OCI-LY1 (cell line): Measurements from ENCODE around the gene WFS1.

ENCODE experiments used
- H2AFZ ChIP-seq: fragments of 200-600 bp; sonication (generic), shearing (Covaris generic); 2 replicates; pipeline ENCODE4 v1.6.0; 2014; ENCODE audit warnings: antibody characterized with exemption, mild to moderate bottlenecking, low read length
- H3F3A ChIP-seq: fragments of 200-600 bp; sonication (generic), shearing (Covaris generic); 2 replicates; pipeline ENCODE4 v1.6.0; 2014; ENCODE audit warnings: mild to moderate bottlenecking, antibody characterized with exemption, low read length, moderate library complexity; ENCODE audit not compliant: insufficient read depth
- H3K27ac ChIP-seq: fragments of 200-600 bp; sonication (generic); 2 replicates; pipeline ENCODE4 v1.5.1; 2014; ENCODE audit warnings: low read length, mixed run types, mild to moderate bottlenecking, low read depth; ENCODE audit not compliant: poor library complexity, severe bottlenecking
- H3K27me3 ChIP-seq: fragments of 200-600 bp; sonication (generic); 2 replicates; pipeline ENCODE4 v1.6.0; 2014; ENCODE audit warnings: antibody characterized with exemption, mild to moderate bottlenecking, low read length, moderate library complexity; ENCODE audit not compliant: insufficient read depth
- H3K36me3 ChIP-seq: fragments of 200-600 bp; sonication (generic); 2 replicates; pipeline ENCODE4 v1.6.1; 2014; ENCODE audit warnings: mild to moderate bottlenecking, antibody characterized with exemption, low read length, moderate library complexity, mixed read lengths; ENCODE audit not compliant: insufficient read depth
- H3K4me1 ChIP-seq: fragments of 200-600 bp; sonication (generic); 2 replicates; pipeline ENCODE4 v1.5.1; 2014; ENCODE audit warnings: mild to moderate bottlenecking, low read length, moderate library complexity; ENCODE audit not compliant: insufficient read depth, severe bottlenecking
- H3K4me2 ChIP-seq: fragments of 200-600 bp; sonication (generic), shearing (Covaris generic); 2 replicates; pipeline ENCODE4 v1.6.1; 2014; ENCODE audit warnings: low read length
- H3K4me3 ChIP-seq: fragments of 200-600 bp; sonication (generic); 2 replicates; pipeline ENCODE4 v1.5.1; 2014; ENCODE audit warnings: low read length, low read depth, mild to moderate bottlenecking, mixed read lengths; ENCODE audit not compliant: poor library complexity, severe bottlenecking
- H3K79me2 ChIP-seq: fragments of 200-600 bp; shearing (Covaris generic); 2 replicates; pipeline ENCODE4 v1.6.1; 2016; ENCODE audit warnings: mixed run types, low read length, mixed read lengths; ENCODE audit not compliant: insufficient read depth
- H3K9ac ChIP-seq: fragments of 200-600 bp; sonication (generic), shearing (Covaris generic); 2 replicates; pipeline ENCODE4 v1.6.1; 2014; ENCODE audit warnings: mild to moderate bottlenecking, low read length, mixed read lengths
- H3K9me2 ChIP-seq: fragments of 200-600 bp; sonication (generic), shearing (Covaris generic); 2 replicates; pipeline ENCODE4 v1.6.1; 2014; ENCODE audit warnings: low read depth, mild to moderate bottlenecking, low read length, mixed read lengths
- H3K9me3 ChIP-seq: fragments of 200-600 bp; shearing (Covaris generic); 2 replicates; pipeline ENCODE4 v1.6.1; 2014; ENCODE audit warnings: low read length, mixed read lengths
- H4K20me1 ChIP-seq: fragments of 200-600 bp; sonication (generic), shearing (Covaris generic); 2 replicates; pipeline ENCODE4 v1.6.0; 2016; ENCODE audit warnings: mild to moderate bottlenecking, low read length; ENCODE audit not compliant: insufficient read depth
- CTCF ChIP-seq: fragments of 200-600 bp; sonication (generic), shearing (Covaris generic); IDR thresholded peaks from 2 replicates; pipeline ENCODE4 v1.5.1; 2017; ENCODE audit warnings: mild to moderate bottlenecking, antibody characterized with exemption, low read length, moderate library complexity, mixed read lengths
- EZH2 ChIP-seq: fragments of 200-600 bp; sonication (generic), shearing (Covaris generic); IDR thresholded peaks from 2 replicates; pipeline ENCODE4 v1.8.0; 2017; ENCODE audit warnings: borderline replicate concordance, mixed run types, mild to moderate bottlenecking, antibody characterized with exemption, low read length, moderate library complexity, mixed read lengths

Gene WFS1

GRCh38 chr4:6335040-6335590 is 65.5 kb downstream of the WFS1 start:
- H3K9me2 ChIP-seq, result no peaks in the 10 kb centered on the region
- no peak overlapping the region for H3K9ac ChIP-seq
- no peak overlapping the region for H3K4me3 ChIP-seq
- no peaks in the 10 kb centered on the region for H3K79me2 ChIP-seq
- H4K20me1 ChIP-seq, result no peaks in the 10 kb centered on the region
- H3K27ac ChIP-seq, result no peak overlapping the region
- H3K36me3 ChIP-seq, result no peaks in the 10 kb centered on the region
- H3F3A ChIP-seq, result no peaks in the 10 kb centered on the region
- no peak overlapping the region for H3K4me2 ChIP-seq
- H2AFZ ChIP-seq, result no peak overlapping the region
- no peaks in the 10 kb centered on the region for H3K4me1 ChIP-seq
- TF ChIP-seq CTCF (no peak), EZH2 (no peak)
- H3K27me3 ChIP-seq, result no peaks in the 10 kb centered on the region
- no peaks in the 10 kb centered on the region for H3K9me3 ChIP-seq

- Histone ChIP-seq H3K27ac (no peak overlapping the region), H3F3A (no peaks in the 10 kb centered on the region), H3K4me3 (no peak overlapping the region), H3K4me1 (no peaks in the 10 kb centered on the region), H3K36me3 (no peaks in the 10 kb centered on the region), H4K20me1 (no peaks in the 10 kb centered on the region), H3K27me3 (no peaks in the 10 kb centered on the region), H3K9me3 (no peaks in the 10 kb centered on the region), H3K79me2 (no peaks in the 10 kb centered on the region), H3K9me2 (no peaks in the 10 kb centered on the region), H3K9ac (no peak overlapping the region), H3K4me2 (no peak overlapping the region), H2AFZ (no peak overlapping the region)
- TF ChIP-seq EZH2, result no peak
- no peak for TF ChIP-seq CTCF
Observed at GRCh38 chr4:6336166-6336565, 66.5 kb downstream of the WFS1 start.

GRCh38 chr4:6337331-6337935 is 67.8 kb downstream of the WFS1 start:
- H3K4me2 ChIP-seq, result no peak overlapping the region

More at GRCh38 chr4:6337331-6337935, 67.8 kb downstream of the WFS1 start:
- H3K4me3 ChIP-seq, result no peak overlapping the region
- no peaks in the 10 kb centered on the region for H3K9me2 ChIP-seq
- H3K27ac ChIP-seq, result no peak overlapping the region
- H3K9me3 ChIP-seq, result no peaks in the 10 kb centered on the region
- H4K20me1 ChIP-seq, result no peaks in the 10 kb centered on the region
- TF ChIP-seq CTCF (no peak), EZH2 (no peak)
- no peaks in the 10 kb centered on the region for H3K27me3 ChIP-seq
- H3K36me3 ChIP-seq, result no peaks in the 10 kb centered on the region
- H3K79me2 ChIP-seq, result no peaks in the 10 kb centered on the region
- no peak overlapping the region for H2AFZ ChIP-seq
- no peaks in the 10 kb centered on the region for H3F3A ChIP-seq
- no peaks in the 10 kb centered on the region for H3K4me1 ChIP-seq
- no peak overlapping the region for H3K9ac ChIP-seq
